ENCODE data around the gene PIGH.
"Not testable (repeated sequence)": the region's sequence is repeated elsewhere in the genome, so short reads cannot be mapped to it uniquely, and the experiment has no call there.

The PIGH gene

GRCh38 chr14:67599698-67600561, at the start of gene PIGH:
Gene PIGH (minus strand): TSS chr14:67600268. CDS start chr14:67600203, 65 bp downstream.
- peak; percentile 88 for DNase-seq

GRCh38 chr14:67646131-67646530, 46.1 kb upstream of the PIGH start:
- no peak for DNase-seq

- DNase-seq: no peak
These were observed 45.3 kb upstream of the PIGH start for GRCh38 chr14:67645414-67645813.

GRCh38 chr14:67644428-67644827, 44.4 kb upstream of the PIGH start:
- peak; percentile 11 for DNase-seq

GRCh38 chr14:67643713-67644112, 43.6 kb upstream of the PIGH start:
- DNase-seq: no peak

GRCh38 chr14:67641902-67642749, 42.1 kb upstream of the PIGH start:
- no peak for DNase-seq

GRCh38 chr14:67641480-67641879, 41.4 kb upstream of the PIGH start:
- DNase-seq: no peak

GRCh38 chr14:67638642-67639041, 38.6 kb upstream of the PIGH start:
- no peak for DNase-seq

- DNase-seq: peak; percentile 78
These were observed 36.4 kb upstream of the PIGH start for GRCh38 chr14:67636361-67636919.

- no peak for DNase-seq
These were observed 33.5 kb upstream of the PIGH start for GRCh38 chr14:67633451-67634147.

- no peak for DNase-seq
These were observed 30.9 kb upstream of the PIGH start for GRCh38 chr14:67630938-67631337.

- DNase-seq: no peak
These were observed 30.1 kb upstream of the PIGH start for GRCh38 chr14:67630186-67630585.

GRCh38 chr14:67627519-67627918, 27.5 kb upstream of the PIGH start:
- DNase-seq: no peak

- DNase-seq: not testable (repeated sequence)
These were observed 26.1 kb upstream of the PIGH start for GRCh38 chr14:67626131-67626530.

GRCh38 chr14:67623114-67623513, 23.0 kb upstream of the PIGH start:
- DNase-seq: peak; percentile 28

- peak; percentile 88 for DNase-seq
These were observed 22.6 kb upstream of the PIGH start for GRCh38 chr14:67622675-67623074.

GRCh38 chr14:67620217-67620785, 20.2 kb upstream of the PIGH start:
- DNase-seq: no peak

- DNase-seq: peak; percentile 87
These were observed 19.6 kb upstream of the PIGH start, which contains the start of gene ARG2 for GRCh38 chr14:67619446-67620216. Gene ARG2 (plus strand): TSS chr14:67619920. CDS start chr14:67619978, 58 bp downstream.

- peak; percentile 81 for DNase-seq
These were observed 18.6 kb upstream of the PIGH start for GRCh38 chr14:67618617-67619063.

- no peak for DNase-seq
These were observed 10.4 kb upstream of the PIGH start for GRCh38 chr14:67610491-67610890.

- DNase-seq: no peak
These were observed 9.7 kb upstream of the PIGH start for GRCh38 chr14:67609642-67610310.

Measured in fibroblast of skin of right biceps (primary cell).